Panc1 (cell line): Measurements from ENCODE around the gene MPPED1. TPM values are rescaled to one million over a fixed set of nuclear protein-coding genes. Genes with fewer than 3 reads are reported as not detected.

Experiments used
- ATAC-seq: fragments of 200-7000 bp; cut with Tn5 transposase; 2 replicates; pipeline ENCODE4 v1.9.1; 2020; ENCODE audit warnings: mild to moderate bottlenecking, moderate library complexity
- BruUV-seq: library from RNA; stranded (reverse); fragments of 400-500 nt; replicated peaks from 2 replicates; lab custom pipeline; 2021; lab: Mats Ljungman, UMichigan
- CTCF ChIA-PET: fragments of 300-600 bp; sonication (Branson Sonifier 250); formaldehyde crosslinking; loops from one replicate; lab custom pipeline; 2022; ENCODE audit warnings: antibody characterized with exemption; lab: Charles Lee
- POLR2A ChIA-PET: fragments of 300-600 bp; sonication (Branson Sonifier 250); formaldehyde crosslinking; loops from one replicate; lab custom pipeline; 2022; ENCODE audit warnings: antibody characterized with exemption; lab: Charles Lee
- DNase-seq: peaks from one replicate; pipeline ENCODE4 v3.0.0-alpha.2; 2010; ENCODE audit warnings: low read depth, low spot score
- H3K27ac ChIP-seq: 2 replicates; pipeline ENCODE4 v1.5.1; 2011; ENCODE audit warnings: mild to moderate bottlenecking, low read length, inconsistent platforms
- H3K27me3 ChIP-seq: fragments of 200-500 bp; sonication (Bioruptor generic); 2 replicates; pipeline ENCODE4 v1.6.0; 2014; ENCODE audit warnings: low read length, inconsistent platforms; ENCODE audit not compliant: control insufficient read depth, insufficient read depth
- H3K36me3 ChIP-seq: fragments of 200-500 bp; sonication (Bioruptor generic); 2 replicates; pipeline ENCODE4 v1.5.1; 2014; ENCODE audit warnings: inconsistent platforms, mild to moderate bottlenecking, low read length, moderate library complexity; ENCODE audit not compliant: control insufficient read depth, insufficient read depth
- H3K4me1 ChIP-seq: 2 replicates; pipeline ENCODE4 v1.5.1; 2011; ENCODE audit warnings: inconsistent platforms, mild to moderate bottlenecking, low read length, moderate library complexity; ENCODE audit not compliant: control insufficient read depth, insufficient read depth
- H3K4me3 ChIP-seq, 2 experiments: 2 replicates each; pipeline ENCODE4 v1.5.1; 2011 to 2012; ENCODE audit warnings: low read depth in 2 of 2, low read length in 2 of 2, mild to moderate bottlenecking in 2 of 2, inconsistent platforms in 1 of 2, moderate library complexity in 1 of 2
- H3K9me3 ChIP-seq: fragments of 200-500 bp; sonication (Bioruptor generic); 2 replicates; pipeline ENCODE4 v1.5.1; 2014; ENCODE audit warnings: low read depth, mild to moderate bottlenecking, inconsistent platforms, low read length, moderate library complexity; ENCODE audit not compliant: control insufficient read depth, insufficient read depth
- POLR2AphosphoS5 ChIP-seq: IDR thresholded peaks from 2 replicates; pipeline ENCODE4 v1.6.1; 2012; ENCODE audit warnings: mild to moderate bottlenecking, low read depth, low read length, moderate library complexity
- SIN3A ChIP-seq: IDR thresholded peaks from 2 replicates; pipeline ENCODE4 v1.6.1; 2012; ENCODE audit warnings: low read depth, mild to moderate bottlenecking, low read length, moderate library complexity, borderline replicate concordance; ENCODE audit not compliant: insufficient read depth
- TCF7L2 ChIP-seq: IDR thresholded peaks from 2 replicates; pipeline ENCODE4 v1.6.1; 2011; ENCODE audit warnings: mild to moderate bottlenecking, low read depth, low read length, inconsistent platforms
- in situ Hi-C: cut with HindIII; loops from 2 replicates; pipeline ENCODE4 v1.10.0; 2016; ENCODE audit warnings: low sequenced_read_pairs, low pct_unique_long_range_greater_than_20kb
- intact Hi-C: fragments of 100-400 bp; cut with micrococcal nuclease; formaldehyde crosslinking; loops from one replicate; pipeline ENCODE4 v1.10.0; 2022; ENCODE audit not compliant: unreplicated experiment
- total RNA-seq: library from RNA; stranded (reverse); gene quantifications from one replicate; pipeline ENCODE4 v1.2.1, GENCODE V29; 2021; ENCODE audit not compliant: unreplicated experiment
- TF ChIP-seq, protein P1 (sequence below), 2 experiments: IDR thresholded peaks; 2 replicates each; pipeline ENCODE4 v1.6.1; 2011 to 2012; ENCODE audit warnings: low read depth in 2 of 2, control low read depth in 1 of 2, low read length in 1 of 2, mild to moderate bottlenecking in 1 of 2, moderate library complexity in 1 of 2; ENCODE audit not compliant: insufficient read depth in 1 of 2
- TF ChIP-seq, protein P2 (sequence below): fragments of 450-650 bp; IDR thresholded peaks from 2 replicates; pipeline ENCODE4 v1.5.1; 2017; ENCODE audit warnings: mild to moderate bottlenecking

Gene MPPED1
- total RNA-seq, 1 experiment from 2014 or later: not detected

DNA sequence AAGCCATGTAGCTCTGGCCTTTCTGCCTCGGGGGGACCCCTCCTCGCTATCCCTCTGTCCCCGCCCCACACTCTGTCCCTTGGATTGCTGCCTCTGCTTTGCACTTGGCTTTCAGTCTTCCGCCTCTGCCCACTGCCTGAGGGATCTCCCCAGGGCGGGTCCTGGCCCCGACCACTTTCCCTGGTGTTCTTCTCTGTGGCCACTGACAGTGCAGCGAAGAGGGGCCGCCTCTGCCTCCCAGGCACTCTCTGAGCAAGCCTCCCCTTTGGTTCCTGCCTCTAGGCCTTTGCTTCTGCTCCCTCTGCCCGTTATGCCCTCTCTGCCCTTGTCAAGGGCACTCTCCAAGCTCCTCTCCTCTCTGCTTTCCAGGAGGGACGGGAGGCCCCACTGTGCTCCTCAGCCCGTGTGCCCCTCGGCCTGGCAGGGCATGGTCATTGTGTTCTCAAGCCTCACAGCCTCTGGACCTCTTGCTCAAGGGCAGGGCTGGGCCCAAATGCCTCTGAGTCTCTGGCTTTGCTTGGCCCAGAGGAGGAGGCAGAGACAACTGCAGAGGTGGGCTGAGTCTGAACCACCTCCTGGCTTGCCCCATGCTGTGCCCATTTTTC, 5.5 kb upstream of the MPPED1 start:
- DNase-seq: no peak
- Histone ChIP-seq H3K36me3 (no peaks in the 10 kb centered on the region), H3K4me3 (no peak overlapping the region), H3K27ac (no peak overlapping the region), H3K27me3 (no peaks in the 10 kb centered on the region), H3K4me1 (no peaks in the 10 kb centered on the region), H3K9me3 (no peaks in the 10 kb centered on the region)
- CTCF ChIA-PET: no interaction called here
- in situ Hi-C loops (no loop called here), intact Hi-C loops (no loop called here)
- no peak for ATAC-seq
- no TSS peak for BruUV-seq
- no peak for TF ChIP-seq TCF7L2
- POLR2A ChIA-PET: no interaction called here

DNA sequence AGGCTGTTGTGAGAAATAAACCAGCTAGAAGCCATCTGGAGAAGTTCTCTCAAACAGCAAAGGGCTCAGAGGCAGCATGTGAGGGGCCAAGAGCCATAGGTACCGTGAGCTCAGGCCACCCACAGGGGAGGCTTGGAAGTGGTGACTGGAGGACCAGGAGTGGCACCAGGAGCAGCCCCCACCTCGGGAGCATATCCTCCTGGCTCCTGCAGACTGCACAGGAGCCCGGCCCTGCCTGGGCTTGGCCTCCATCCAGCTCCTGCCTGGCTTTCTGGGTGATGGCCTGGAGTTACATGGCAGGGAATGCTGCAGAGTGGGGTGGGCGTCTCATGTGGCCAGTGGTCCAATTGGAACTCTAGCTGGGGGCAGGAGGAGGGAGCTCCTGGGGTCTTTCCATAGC, 4.2 kb upstream of the MPPED1 start:
- H3K27me3 ChIP-seq: peaks cover 2% of the 10 kb centered on the region; the same call in 1 of the 2 replicates
- H3K4me3 ChIP-seq: no peak overlapping the region
- no peaks in the 10 kb centered on the region for H3K9me3 ChIP-seq
- DNase-seq: no peak
- ATAC-seq: no peak
- in situ Hi-C loops: no loop called here
- no peaks in the 10 kb centered on the region for H3K4me1 ChIP-seq
- no peak overlapping the region for H3K27ac ChIP-seq
- BruUV-seq: no TSS peak
- H3K36me3 ChIP-seq: no peaks in the 10 kb centered on the region
- TF ChIP-seq, protein P1, sequence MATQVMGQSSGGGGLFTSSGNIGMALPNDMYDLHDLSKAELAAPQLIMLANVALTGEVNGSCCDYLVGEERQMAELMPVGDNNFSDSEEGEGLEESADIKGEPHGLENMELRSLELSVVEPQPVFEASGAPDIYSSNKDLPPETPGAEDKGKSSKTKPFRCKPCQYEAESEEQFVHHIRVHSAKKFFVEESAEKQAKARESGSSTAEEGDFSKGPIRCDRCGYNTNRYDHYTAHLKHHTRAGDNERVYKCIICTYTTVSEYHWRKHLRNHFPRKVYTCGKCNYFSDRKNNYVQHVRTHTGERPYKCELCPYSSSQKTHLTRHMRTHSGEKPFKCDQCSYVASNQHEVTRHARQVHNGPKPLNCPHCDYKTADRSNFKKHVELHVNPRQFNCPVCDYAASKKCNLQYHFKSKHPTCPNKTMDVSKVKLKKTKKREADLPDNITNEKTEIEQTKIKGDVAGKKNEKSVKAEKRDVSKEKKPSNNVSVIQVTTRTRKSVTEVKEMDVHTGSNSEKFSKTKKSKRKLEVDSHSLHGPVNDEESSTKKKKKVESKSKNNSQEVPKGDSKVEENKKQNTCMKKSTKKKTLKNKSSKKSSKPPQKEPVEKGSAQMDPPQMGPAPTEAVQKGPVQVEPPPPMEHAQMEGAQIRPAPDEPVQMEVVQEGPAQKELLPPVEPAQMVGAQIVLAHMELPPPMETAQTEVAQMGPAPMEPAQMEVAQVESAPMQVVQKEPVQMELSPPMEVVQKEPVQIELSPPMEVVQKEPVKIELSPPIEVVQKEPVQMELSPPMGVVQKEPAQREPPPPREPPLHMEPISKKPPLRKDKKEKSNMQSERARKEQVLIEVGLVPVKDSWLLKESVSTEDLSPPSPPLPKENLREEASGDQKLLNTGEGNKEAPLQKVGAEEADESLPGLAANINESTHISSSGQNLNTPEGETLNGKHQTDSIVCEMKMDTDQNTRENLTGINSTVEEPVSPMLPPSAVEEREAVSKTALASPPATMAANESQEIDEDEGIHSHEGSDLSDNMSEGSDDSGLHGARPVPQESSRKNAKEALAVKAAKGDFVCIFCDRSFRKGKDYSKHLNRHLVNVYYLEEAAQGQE (IDR thresholded peaks at IDR 0.05; ENCODE audit: insufficient read depth in 1 of 2, low read depth in 2 of 2, low read length in 1 of 2): no peak
- TF ChIP-seq SIN3A (no peak), POLR2AphosphoS5 (no peak), TCF7L2 (no peak)
- TF ChIP-seq, protein P2, sequence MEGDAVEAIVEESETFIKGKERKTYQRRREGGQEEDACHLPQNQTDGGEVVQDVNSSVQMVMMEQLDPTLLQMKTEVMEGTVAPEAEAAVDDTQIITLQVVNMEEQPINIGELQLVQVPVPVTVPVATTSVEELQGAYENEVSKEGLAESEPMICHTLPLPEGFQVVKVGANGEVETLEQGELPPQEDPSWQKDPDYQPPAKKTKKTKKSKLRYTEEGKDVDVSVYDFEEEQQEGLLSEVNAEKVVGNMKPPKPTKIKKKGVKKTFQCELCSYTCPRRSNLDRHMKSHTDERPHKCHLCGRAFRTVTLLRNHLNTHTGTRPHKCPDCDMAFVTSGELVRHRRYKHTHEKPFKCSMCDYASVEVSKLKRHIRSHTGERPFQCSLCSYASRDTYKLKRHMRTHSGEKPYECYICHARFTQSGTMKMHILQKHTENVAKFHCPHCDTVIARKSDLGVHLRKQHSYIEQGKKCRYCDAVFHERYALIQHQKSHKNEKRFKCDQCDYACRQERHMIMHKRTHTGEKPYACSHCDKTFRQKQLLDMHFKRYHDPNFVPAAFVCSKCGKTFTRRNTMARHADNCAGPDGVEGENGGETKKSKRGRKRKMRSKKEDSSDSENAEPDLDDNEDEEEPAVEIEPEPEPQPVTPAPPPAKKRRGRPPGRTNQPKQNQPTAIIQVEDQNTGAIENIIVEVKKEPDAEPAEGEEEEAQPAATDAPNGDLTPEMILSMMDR: no peak
- ChIA-PET CTCF (interaction anchor here (0.6 kb wide), 1 partner anchor 48 kb away, joined by 4 read pairs; no protein-coding TSS in a partner anchor), POLR2A (no interaction called here)
- intact Hi-C loops: no loop called here

DNA sequence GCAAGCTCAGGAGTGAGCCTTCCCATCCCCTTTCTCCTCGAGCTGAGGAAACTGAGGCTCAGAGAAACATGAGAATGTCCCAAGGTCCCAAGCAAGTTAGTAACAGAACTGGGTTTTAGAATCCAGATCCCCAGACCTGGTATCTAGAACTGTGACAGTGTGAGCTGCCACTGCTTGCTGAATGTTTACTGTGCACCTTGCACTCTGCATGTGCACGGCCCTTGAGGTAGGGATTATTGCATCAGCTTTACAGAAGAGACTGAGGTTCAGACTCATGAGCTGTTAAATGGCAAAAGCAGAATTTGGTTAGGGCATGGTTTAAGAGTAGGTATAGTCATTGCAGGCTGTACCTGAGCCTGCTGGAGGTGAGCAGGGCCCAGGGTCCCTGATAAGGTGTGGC, 3.8 kb upstream of the MPPED1 start:
- CTCF ChIA-PET: interaction anchor here (0.6 kb wide), 1 partner anchor 101 kb away, joined by 3 read pairs; no protein-coding TSS in a partner anchor
- Histone ChIP-seq H3K27ac (no peak overlapping the region), H3K9me3 (no peaks in the 10 kb centered on the region), H3K27me3 (peaks cover 2% of the 10 kb centered on the region; the same call in 1 of the 2 replicates), H3K4me1 (no peaks in the 10 kb centered on the region), H3K4me3 (no peak overlapping the region), H3K36me3 (no peaks in the 10 kb centered on the region)
- no peak for DNase-seq
- BruUV-seq: no TSS peak
- in situ Hi-C loops: no loop called here
- intact Hi-C loops: no loop called here
- no peak for ATAC-seq
- TF ChIP-seq SIN3A: no peak
- TF ChIP-seq, protein P2: no peak
- no peak for TF ChIP-seq POLR2AphosphoS5
- TF ChIP-seq, protein P1 (IDR thresholded peaks at IDR 0.05; ENCODE audit: insufficient read depth in 1 of 2, low read depth in 2 of 2, low read length in 1 of 2): no peak
- no peak for TF ChIP-seq TCF7L2
- POLR2A ChIA-PET: no interaction called here
